ENCODE data around the gene BCAR3. TPM values are rescaled to one million over a fixed set of nuclear protein-coding genes. Genes with fewer than 3 reads are reported as not detected.
"Not testable (repeated sequence)": the region's sequence is repeated elsewhere in the genome, so short reads cannot be mapped to it uniquely, and the experiment has no call there.

The BCAR3 gene
- total and polyA plus RNA-seq, 2 of the 4 experiments (the other 2 are of a cell fraction), result 41.4 to 46.4 TPM

DNA sequence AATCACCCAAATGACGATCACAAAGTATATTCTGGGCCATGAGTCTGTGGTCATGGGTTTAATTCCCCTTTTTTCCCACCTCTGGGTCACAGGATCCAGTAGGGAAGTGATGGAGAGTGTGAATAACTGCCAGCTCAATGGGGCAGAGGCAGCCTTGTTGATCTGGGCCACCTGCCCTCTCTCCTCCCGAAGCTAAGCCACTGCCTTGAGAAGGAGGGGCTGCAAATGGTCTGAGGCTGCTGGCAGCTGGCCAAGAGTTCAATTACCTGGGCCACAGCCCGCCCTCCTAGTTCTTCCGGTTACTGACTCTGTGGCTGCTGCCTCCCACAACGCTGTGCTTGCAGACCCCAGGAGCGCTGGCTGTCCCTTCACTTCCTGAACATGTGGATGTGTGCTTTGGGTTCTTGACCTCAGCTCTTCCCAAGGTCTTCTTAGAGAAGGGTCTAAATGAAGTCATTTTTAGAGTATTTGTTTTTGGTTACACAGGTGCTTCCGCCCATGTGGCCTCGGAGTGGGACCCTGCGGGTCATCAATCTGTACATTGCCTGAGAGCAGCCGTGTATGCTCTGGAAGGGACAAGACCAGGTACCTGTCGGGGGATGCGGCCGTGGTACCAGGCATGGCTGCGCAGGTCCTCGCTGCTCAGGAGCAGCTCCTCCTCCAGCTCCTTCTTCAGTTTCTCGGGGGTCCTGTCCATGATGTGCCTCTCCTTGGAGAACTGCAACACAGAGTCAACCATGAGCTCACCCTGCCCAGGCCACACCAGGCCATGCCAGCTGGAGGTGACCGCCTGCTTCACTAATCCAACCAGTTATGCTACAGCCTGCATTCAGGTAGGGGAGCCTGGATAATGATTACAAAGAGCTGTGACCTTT, 89.7 kb downstream of the BCAR3 start (continued):
- no peak for TF ChIP-seq MAZ (IDR thresholded peaks at IDR 0.05; ENCODE audit: borderline replicate concordance, low read depth, low read length)

DNA sequence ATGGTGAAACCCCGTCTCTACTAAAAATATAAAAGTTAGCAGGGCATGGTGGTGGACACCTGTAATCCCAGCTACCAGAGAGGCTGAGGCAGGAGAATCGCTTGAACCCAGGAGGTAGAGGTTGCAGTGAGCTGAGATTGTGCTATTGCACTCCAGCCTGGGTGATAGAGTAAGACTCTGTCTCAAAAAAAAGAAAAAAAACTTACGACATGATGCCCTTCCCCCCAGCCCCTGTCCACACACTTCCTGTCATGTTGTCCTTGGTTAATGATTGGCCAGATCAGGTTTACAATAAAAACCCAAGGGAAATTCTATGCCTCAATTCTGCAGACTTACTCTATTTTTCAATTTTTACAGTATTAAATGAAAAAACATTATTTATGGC, 90.4 kb downstream of the BCAR3 start:
- Histone ChIP-seq H3K9me1 (ENCODE audit: insufficient read depth, low read length) (peaks cover 47% of the 10 kb centered on the region), H3K4me1 (ENCODE audit: control insufficient read depth, insufficient read depth, low read length) (peaks cover 16% of the 10 kb centered on the region), H3K36me3 (ENCODE audit: control insufficient read depth, insufficient read depth, low read length) (peaks cover 37% of the 10 kb centered on the region), H4K20me1 (ENCODE audit: insufficient read depth, low read length) (peaks cover 75% of the 10 kb centered on the region), H3K79me1 (ENCODE audit: low read depth in 1 of 2, low read length in 2 of 2) (peaks cover 46 to 90% of the 10 kb centered on the region in 2 experiments)
- H3K4ac ChIP-seq (ENCODE audit: low read depth, low read length); H2BK5ac ChIP-seq (ENCODE audit: low read depth, low read length, poor library complexity, severe bottlenecking); POLR2A ChIA-PET (ENCODE audit: unreplicated experiment); dilution Hi-C loops (cut with HindIII; ENCODE audit: low sequenced_read_pairs, unreplicated experiment); H3K23ac ChIP-seq (ENCODE audit: low read depth, low read length); H4K91ac ChIP-seq (ENCODE audit: insufficient read depth, low read depth, low read length); DNase-seq; H3K14ac ChIP-seq (replicated peaks; ENCODE audit: low read depth, low read length); H3K9ac ChIP-seq (ENCODE audit: low read depth, low read length); H2BK120ac ChIP-seq (ENCODE audit: low read depth, low read length); H3K4me2 ChIP-seq (ENCODE audit: low read depth, low read length); H3K27ac ChIP-seq (ENCODE audit: insufficient read depth, low read length); H3K4me3 ChIP-seq (ENCODE audit: insufficient read depth, low read depth, low read length); in situ Hi-C loops (cut with MboI; ENCODE audit: low sequenced_read_pairs); H2AK5ac ChIP-seq (ENCODE audit: low read depth, low read length); H3K9me3 ChIP-seq (ENCODE audit: control insufficient read depth, insufficient read depth, low read length); H2BK15ac ChIP-seq (ENCODE audit: low read depth, low read length); H2BK20ac ChIP-seq (ENCODE audit: low read depth, low read length); H2AFZ ChIP-seq (replicated peaks; ENCODE audit: low read length, poor library complexity); H4K8ac ChIP-seq (ENCODE audit: low read depth in 2 of 2, low read length in 2 of 2); intact Hi-C loops (cut with micrococcal nuclease); H3K27me3 ChIP-seq (ENCODE audit: control insufficient read depth, insufficient read depth, low read length); H3K18ac ChIP-seq (ENCODE audit: low read depth, low read length); H4K5ac ChIP-seq (ENCODE audit: low read depth, low read length); H3K56ac ChIP-seq (ENCODE audit: extremely low read depth, insufficient read depth, low read length); CTCF ChIA-PET; BruUV-seq (replicated peaks); ATAC-seq (ENCODE audit: low read depth); H2AK9ac ChIP-seq (replicated peaks; ENCODE audit: low read depth, low read length, poor library complexity): not testable (repeated sequence)
- WGBS, 2 experiments (ENCODE audit: extremely low coverage in 2 of 2, insufficient read length in 1 of 2), result no CpG with 5 or more reads among the region's 3 CpGs

Data from IMR-90 (cell line).